ENCODE data around the gene COPS9.

COPS9 gene

GRCh38 chr2:240182476-240182875 lies 46.4 kb upstream of the COPS9 start:
- Histone ChIP-seq H3K9ac (no peak overlapping the region), H3K36me3 (ENCODE audit: insufficient read depth) (no peaks in the 10 kb centered on the region), H4K20me1 (ENCODE audit: insufficient read depth) (no peaks in the 10 kb centered on the region), H2AFZ (ENCODE audit: low read depth) (no peak overlapping the region), H3K27ac (no peak overlapping the region), H3K4me1 (ENCODE audit: low read depth, poor library complexity, severe bottlenecking) (no peaks in the 10 kb centered on the region), H3K4me3 (IDR thresholded peaks at IDR 0.05; ENCODE audit: insufficient read depth, low read depth, low read length) (no peak overlapping the region), H3K4me2 (no peak overlapping the region), H3K79me2 (ENCODE audit: insufficient read depth, low read depth) (no peaks in the 10 kb centered on the region), H3K27me3 (ENCODE audit: insufficient read depth, low read depth) (no peaks in the 10 kb centered on the region; the same call in 1 of the 2 replicates)
- TF ChIP-seq, protein P1, sequence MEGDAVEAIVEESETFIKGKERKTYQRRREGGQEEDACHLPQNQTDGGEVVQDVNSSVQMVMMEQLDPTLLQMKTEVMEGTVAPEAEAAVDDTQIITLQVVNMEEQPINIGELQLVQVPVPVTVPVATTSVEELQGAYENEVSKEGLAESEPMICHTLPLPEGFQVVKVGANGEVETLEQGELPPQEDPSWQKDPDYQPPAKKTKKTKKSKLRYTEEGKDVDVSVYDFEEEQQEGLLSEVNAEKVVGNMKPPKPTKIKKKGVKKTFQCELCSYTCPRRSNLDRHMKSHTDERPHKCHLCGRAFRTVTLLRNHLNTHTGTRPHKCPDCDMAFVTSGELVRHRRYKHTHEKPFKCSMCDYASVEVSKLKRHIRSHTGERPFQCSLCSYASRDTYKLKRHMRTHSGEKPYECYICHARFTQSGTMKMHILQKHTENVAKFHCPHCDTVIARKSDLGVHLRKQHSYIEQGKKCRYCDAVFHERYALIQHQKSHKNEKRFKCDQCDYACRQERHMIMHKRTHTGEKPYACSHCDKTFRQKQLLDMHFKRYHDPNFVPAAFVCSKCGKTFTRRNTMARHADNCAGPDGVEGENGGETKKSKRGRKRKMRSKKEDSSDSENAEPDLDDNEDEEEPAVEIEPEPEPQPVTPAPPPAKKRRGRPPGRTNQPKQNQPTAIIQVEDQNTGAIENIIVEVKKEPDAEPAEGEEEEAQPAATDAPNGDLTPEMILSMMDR (conservative IDR thresholded peaks at IDR 0.05; ENCODE audit: low read depth, low read length): no peak

- no peaks in the 10 kb centered on the region for H3K79me2 ChIP-seq (ENCODE audit: insufficient read depth, low read depth)
- H4K20me1 ChIP-seq (ENCODE audit: insufficient read depth): no peaks in the 10 kb centered on the region
- H3K27me3 ChIP-seq (ENCODE audit: insufficient read depth, low read depth): no peaks in the 10 kb centered on the region; the same call in 1 of the 2 replicates
- no peak overlapping the region for H2AFZ ChIP-seq (ENCODE audit: low read depth)
- no peak overlapping the region for H3K27ac ChIP-seq
- no peak overlapping the region for H3K4me3 ChIP-seq (IDR thresholded peaks at IDR 0.05; ENCODE audit: insufficient read depth, low read depth, low read length)
- no peak overlapping the region for H3K4me2 ChIP-seq
- TF ChIP-seq, protein P1 (conservative IDR thresholded peaks at IDR 0.05; ENCODE audit: low read depth, low read length): no peak
- no peak overlapping the region for H3K9ac ChIP-seq
- H3K4me1 ChIP-seq (ENCODE audit: low read depth, poor library complexity, severe bottlenecking): no peaks in the 10 kb centered on the region
- no peaks in the 10 kb centered on the region for H3K36me3 ChIP-seq (ENCODE audit: insufficient read depth)
These were observed 45.9 kb upstream of the COPS9 start for GRCh38 chr2:240182001-240182400.

- Histone ChIP-seq H3K4me3 (IDR thresholded peaks at IDR 0.05; ENCODE audit: insufficient read depth, low read depth, low read length) (no peak overlapping the region), H2AFZ (ENCODE audit: low read depth) (no peak overlapping the region), H3K4me1 (ENCODE audit: low read depth, poor library complexity, severe bottlenecking) (no peaks in the 10 kb centered on the region), H3K36me3 (ENCODE audit: insufficient read depth) (no peaks in the 10 kb centered on the region), H3K79me2 (ENCODE audit: insufficient read depth, low read depth) (no peaks in the 10 kb centered on the region), H3K27ac (no peak overlapping the region), H3K4me2 (no peak overlapping the region), H4K20me1 (ENCODE audit: insufficient read depth) (no peaks in the 10 kb centered on the region), H3K9ac (no peak overlapping the region), H3K27me3 (ENCODE audit: insufficient read depth, low read depth) (peaks cover 3% of the 10 kb centered on the region; the same call in 1 of the 2 replicates)
- TF ChIP-seq, protein P1 (conservative IDR thresholded peaks at IDR 0.05; ENCODE audit: low read depth, low read length): no peak
These were observed 44.0 kb upstream of the COPS9 start for GRCh38 chr2:240179941-240180666.

GRCh38 chr2:240179186-240179815 lies 43.2 kb upstream of the COPS9 start:
- H3K36me3 ChIP-seq (ENCODE audit: insufficient read depth): no peaks in the 10 kb centered on the region
- no peak overlapping the region for H3K4me2 ChIP-seq
- H2AFZ ChIP-seq (ENCODE audit: low read depth): no peak overlapping the region
- no peaks in the 10 kb centered on the region for H3K79me2 ChIP-seq (ENCODE audit: insufficient read depth, low read depth)
- TF ChIP-seq, protein P1 (conservative IDR thresholded peaks at IDR 0.05; ENCODE audit: low read depth, low read length): no peak
- H3K4me3 ChIP-seq (IDR thresholded peaks at IDR 0.05; ENCODE audit: insufficient read depth, low read depth, low read length): no peak overlapping the region
- peaks cover 3% of the 10 kb centered on the region; the same call in 1 of the 2 replicates for H3K27me3 ChIP-seq (ENCODE audit: insufficient read depth, low read depth)
- H3K4me1 ChIP-seq (ENCODE audit: low read depth, poor library complexity, severe bottlenecking): no peaks in the 10 kb centered on the region
- H3K9ac ChIP-seq: no peak overlapping the region
- no peaks in the 10 kb centered on the region for H4K20me1 ChIP-seq (ENCODE audit: insufficient read depth)
- H3K27ac ChIP-seq: no peak overlapping the region

Measured in KMS-11 (cell line).